ENCODE measurements around the gene CDC42BPB. TPM values are rescaled to one million over a fixed set of nuclear protein-coding genes. Genes with fewer than 3 reads are reported as not detected.
"Not testable (repeated sequence)": the region's sequence is repeated elsewhere in the genome, so short reads cannot be mapped to it uniquely, and the experiment has no call there.

The CDC42BPB gene
- total RNA-seq, 2 experiments from 2014 or later, result 0.35 to 0.56 TPM

DNA sequence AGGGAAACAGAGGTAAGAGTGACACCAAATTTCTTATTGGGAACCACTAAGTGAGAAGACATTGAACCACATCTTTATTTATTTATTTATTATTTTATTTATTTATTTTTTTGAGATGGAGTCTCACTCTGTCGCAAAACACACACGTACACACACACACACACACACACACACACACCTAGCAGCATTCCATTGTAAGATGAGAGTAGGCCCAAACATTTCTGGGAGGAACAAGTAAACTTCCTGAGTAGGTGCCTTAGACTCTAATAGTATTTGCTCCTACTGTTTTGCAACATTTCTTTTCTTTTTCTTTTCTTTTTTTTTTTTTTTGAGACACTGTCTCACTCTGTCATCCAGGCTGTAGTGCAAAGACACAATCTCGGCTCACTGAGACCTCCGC lies 7.1 kb upstream of the CDC42BPB start:
- Mint-ChIP-seq H3K4me3 (no peak overlapping the region), H3K4me1 (no peaks in the 10 kb centered on the region), H3K27me3 (peaks cover 35% of the 10 kb centered on the region), H3K9me3 (ENCODE audit: low read depth) (no peaks in the 10 kb centered on the region), H3K36me3 (no peaks in the 10 kb centered on the region), H3K27ac (no peak overlapping the region)
- DNase-seq (no peak), ATAC-seq (no peak)
- CTCF ChIA-PET, result interaction anchor here (0.9 kb wide), 1 partner anchor 41 kb away, joined by 3 read pairs; no protein-coding TSS in a partner anchor

DNA sequence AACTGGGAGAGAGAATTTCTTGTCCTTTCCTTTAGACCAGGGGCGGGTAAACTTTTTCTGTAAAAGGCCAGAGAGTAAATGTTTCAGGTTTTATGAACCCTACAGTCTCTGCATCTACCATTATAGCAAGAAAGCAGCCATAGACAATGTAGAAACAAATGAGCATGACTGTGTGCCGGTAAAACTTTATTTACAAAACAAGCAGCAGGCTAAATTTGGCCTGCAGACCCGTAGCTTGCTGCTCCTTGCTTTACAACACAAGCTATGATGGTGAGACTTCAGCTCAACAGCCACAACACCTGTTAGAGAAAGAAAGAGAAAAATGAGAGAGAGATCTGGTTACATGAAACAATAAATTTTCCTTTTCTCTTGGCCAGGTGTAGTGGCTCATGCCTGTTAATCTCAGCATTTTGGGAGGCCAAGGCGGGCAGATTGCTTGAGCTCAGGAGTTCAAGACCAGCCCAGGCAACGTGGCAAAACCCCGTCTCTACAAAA lies 4.2 kb upstream of the CDC42BPB start:
- H3K27me3 Mint-ChIP-seq, result peaks cover 48% of the 10 kb centered on the region
- ATAC-seq, result no peak
- CTCF ChIA-PET, result interaction anchor here (1.0 kb wide), 1 partner anchor 43 kb away, joined by 3 read pairs; no protein-coding TSS in a partner anchor
- no peaks in the 10 kb centered on the region for H3K9me3 Mint-ChIP-seq (ENCODE audit: low read depth)
- no peak for DNase-seq
- peaks cover 3% of the 10 kb centered on the region for H3K4me1 Mint-ChIP-seq
- no peaks in the 10 kb centered on the region for H3K36me3 Mint-ChIP-seq
- no peak overlapping the region for H3K4me3 Mint-ChIP-seq
- no peak overlapping the region for H3K27ac Mint-ChIP-seq

DNA sequence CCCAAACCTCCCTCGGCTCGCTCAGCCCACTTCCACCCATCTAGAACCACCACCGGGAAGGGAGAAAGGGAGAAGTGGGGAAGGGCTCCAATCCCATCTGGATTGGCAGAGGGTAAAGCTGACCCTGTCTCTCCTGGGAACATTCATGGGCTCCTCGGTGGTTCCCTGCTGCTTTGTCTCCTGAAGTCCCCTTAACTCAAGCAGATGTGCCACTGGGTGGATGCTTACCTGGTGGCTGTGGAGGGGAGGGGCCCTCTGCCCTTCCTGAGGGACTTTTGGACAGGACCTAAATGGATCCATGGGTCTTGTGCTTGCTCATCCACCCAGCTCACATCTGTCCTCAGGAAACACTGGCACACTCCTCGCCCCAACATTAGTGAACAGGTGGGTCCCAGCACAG lies 2.2 kb upstream of the CDC42BPB start:
- ATAC-seq (no peak), DNase-seq (no peak)
- CTCF ChIA-PET, result no interaction called here
- Mint-ChIP-seq H3K4me3 (no peak overlapping the region), H3K36me3 (no peaks in the 10 kb centered on the region), H3K27ac (no peak overlapping the region), H3K4me1 (peaks cover 8% of the 10 kb centered on the region), H3K27me3 (peaks cover 63% of the 10 kb centered on the region), H3K9me3 (ENCODE audit: low read depth) (no peaks in the 10 kb centered on the region)

DNA sequence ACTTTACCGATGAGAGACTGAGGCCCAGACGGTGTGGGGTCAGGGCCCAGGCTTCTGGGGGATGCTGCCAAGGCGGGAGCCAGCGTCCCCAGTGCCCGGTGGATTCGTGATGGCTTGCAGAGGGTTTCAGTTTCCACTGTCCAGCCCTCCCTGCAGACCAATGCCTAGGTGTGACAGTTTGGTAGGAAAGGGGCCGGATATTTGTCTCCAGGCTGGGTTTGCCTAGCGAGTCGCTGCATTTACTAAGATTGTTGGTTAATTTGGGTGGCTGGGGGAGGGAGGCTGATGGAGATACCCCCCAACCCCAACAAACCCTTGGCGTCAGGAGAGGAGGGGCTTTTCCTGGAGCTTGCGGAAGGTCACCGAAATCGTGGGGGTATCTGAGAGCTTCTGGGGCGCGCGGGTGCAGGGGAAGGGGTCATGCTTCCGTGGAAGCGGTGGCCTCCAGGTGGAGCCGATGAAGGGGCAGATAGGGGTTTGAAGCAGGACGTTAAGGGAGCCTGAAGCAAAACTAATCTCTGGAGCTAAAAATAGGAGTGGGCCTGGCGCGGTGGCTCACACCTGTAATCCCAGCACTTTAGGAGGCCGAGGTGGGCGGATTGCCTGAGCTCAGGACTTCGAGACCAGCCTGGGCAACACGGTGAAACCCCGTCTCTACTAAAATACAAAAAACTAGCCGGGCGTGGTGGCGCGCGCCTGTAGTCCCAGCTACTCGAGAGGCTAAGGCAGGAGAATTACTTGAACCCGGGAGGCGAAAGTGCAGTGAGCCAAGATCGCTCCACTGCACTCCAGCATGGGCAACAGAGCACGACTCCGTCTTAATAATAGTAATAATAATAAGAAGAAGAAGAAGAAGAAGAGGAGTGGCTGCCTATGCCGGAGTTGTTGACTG lies 1.1 kb upstream of the CDC42BPB start:
- Mint-ChIP-seq H3K36me3 (no peaks in the 10 kb centered on the region), H3K4me1 (peaks cover 8% of the 10 kb centered on the region), H3K27ac (no peak overlapping the region), H3K4me3 (peak overlapping the region; percentile 14), H3K9me3 (ENCODE audit: low read depth) (no peaks in the 10 kb centered on the region), H3K27me3 (peaks cover 62% of the 10 kb centered on the region)
- CTCF ChIA-PET, result no interaction called here
- no peak for ATAC-seq
- DNase-seq, result no peak

DNA sequence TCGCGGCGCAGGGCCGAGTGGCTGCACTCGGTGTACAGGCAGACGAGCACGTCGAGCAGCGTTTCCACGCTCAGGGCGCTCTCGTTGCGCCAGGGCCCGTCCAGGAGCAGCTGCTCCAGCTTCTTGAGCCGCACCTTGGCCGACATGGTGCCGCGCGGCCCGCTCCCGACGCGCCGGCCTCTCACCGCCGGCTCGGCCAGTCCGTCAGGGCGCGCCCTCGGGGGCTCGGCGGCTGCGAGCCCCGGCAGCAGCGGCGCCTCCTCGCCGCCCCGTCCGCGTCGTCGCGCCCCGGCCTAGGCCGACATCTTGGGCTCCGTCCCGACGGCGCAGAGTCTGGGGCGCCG lies 349 bp downstream of the CDC42BPB start:
- Mint-ChIP-seq H3K36me3 (no peaks in the 10 kb centered on the region), H3K9me3 (ENCODE audit: low read depth) (no peaks in the 10 kb centered on the region), H3K27me3 (peaks cover 61% of the 10 kb centered on the region), H3K27ac (no peak overlapping the region), H3K4me1 (peaks cover 8% of the 10 kb centered on the region), H3K4me3 (no peak overlapping the region)
- CTCF ChIA-PET, result no interaction called here
- ATAC-seq (peak; percentile 20), DNase-seq (no peak)

DNA sequence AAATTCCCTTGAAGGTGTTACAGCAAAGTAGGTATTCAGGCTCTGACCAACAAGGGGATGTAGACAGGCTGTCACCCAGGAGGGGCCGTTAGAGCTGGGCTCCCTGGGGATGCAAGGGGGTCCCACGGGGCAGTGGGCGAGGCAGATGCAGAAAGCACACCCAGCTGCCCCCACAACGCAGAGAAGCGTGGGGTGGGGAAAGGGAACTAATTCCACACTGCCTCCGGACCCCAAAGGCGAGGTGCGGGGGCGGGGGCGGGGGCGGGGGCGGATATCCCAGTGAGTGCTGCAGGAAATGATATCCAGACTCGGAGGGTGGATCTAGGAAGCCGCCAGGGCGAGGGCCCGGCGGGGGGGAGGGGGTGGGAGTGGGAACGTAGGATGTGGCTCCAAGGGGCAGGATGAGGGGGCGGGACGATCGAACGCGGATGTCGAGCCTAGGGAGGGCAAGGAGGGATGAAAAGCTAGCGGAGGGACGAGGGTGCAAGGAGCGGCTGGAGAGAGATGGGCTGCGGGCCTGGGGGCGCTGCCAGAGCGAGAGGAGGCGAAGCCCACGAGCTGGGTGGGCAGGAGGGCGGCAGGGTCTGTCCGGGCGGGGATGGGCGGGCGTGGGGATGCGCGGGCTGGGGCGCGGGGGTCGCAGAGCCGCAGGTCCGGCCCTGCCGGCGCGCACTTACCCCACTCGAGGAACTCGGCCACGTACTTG lies 874 bp downstream of the CDC42BPB start:
- ATAC-seq (no peak), DNase-seq (no peak)
- H3K27me3 Mint-ChIP-seq, result peaks cover 59% of the 10 kb centered on the region
- CTCF ChIA-PET, result no interaction called here
- no peak overlapping the region for H3K4me3 Mint-ChIP-seq
- H3K36me3 Mint-ChIP-seq, result no peaks in the 10 kb centered on the region
- H3K9me3 Mint-ChIP-seq (ENCODE audit: low read depth), result no peaks in the 10 kb centered on the region
- H3K27ac Mint-ChIP-seq, result no peak overlapping the region
- peaks cover 8% of the 10 kb centered on the region for H3K4me1 Mint-ChIP-seq

DNA sequence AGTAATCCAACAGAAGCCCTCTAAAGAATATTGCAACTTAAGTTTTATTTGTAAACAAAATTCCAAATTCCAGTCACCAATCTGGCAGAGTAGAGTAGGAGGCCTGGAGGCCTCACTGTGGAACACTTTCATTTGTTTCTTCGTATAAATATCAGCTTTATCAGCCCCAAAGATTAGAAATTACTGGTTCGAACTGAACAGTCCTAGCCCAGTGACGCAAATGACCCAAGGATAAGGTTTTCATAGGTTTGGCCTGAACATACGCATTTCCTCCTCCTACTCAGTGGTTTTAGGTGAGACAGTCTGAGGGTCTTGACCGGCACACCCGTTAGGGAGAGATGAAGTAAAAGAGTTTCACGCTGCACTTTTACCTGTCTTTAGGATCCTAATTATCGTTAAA lies 1.7 kb downstream of the CDC42BPB start:
- Mint-ChIP-seq H3K4me1 (peaks cover 8% of the 10 kb centered on the region), H3K27ac (no peak overlapping the region), H3K27me3 (peaks cover 61% of the 10 kb centered on the region), H3K9me3 (ENCODE audit: low read depth) (no peaks in the 10 kb centered on the region), H3K4me3 (no peak overlapping the region), H3K36me3 (no peaks in the 10 kb centered on the region)
- DNase-seq (no peak), ATAC-seq (no peak)
- CTCF ChIA-PET, result no interaction called here

DNA sequence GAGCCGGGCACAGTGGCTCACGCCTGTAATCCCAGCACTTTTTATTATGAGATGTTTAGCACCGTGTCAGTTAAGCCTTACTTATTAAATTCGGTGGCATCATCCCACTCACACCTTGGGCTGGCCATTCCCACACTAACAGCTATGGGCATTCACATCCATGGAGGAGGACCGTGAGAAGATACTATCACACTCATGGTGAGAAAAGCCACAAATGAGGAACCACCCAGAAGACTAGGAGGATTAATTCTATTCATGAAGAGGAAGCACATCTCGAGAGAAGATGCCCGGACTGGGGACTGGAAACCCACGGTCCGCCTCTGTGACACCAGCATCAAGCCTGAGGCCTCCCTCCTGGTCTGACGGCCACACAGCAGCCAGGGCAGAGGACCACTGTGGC lies 4.9 kb downstream of the CDC42BPB start:
- CTCF ChIA-PET, result no interaction called here
- no peak for DNase-seq
- H3K27ac Mint-ChIP-seq, result no peak overlapping the region
- H3K9me3 Mint-ChIP-seq (ENCODE audit: low read depth), result no peaks in the 10 kb centered on the region
- peaks cover 44% of the 10 kb centered on the region for H3K27me3 Mint-ChIP-seq
- no peak overlapping the region for H3K4me3 Mint-ChIP-seq
- no peaks in the 10 kb centered on the region for H3K36me3 Mint-ChIP-seq
- ATAC-seq, result no peak
- peaks cover 5% of the 10 kb centered on the region for H3K4me1 Mint-ChIP-seq

DNA sequence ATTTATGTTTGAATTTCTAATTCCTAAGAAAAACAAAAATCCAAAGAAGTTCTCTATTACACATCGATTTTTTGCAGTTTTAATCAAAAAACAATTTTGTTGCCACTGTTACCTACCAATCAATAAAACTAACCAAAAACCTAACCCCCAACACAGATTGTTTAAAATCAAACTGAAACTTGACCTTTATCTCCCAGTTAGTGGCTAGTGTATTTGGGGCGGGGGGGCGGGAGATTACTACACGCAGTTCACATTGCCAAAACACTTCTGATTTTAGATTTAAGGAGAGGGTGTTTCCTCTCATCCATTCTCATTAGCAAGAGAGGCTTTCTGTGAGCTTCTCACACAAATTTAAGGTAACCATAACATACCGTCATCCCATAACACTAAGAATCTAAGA lies 6.4 kb downstream of the CDC42BPB start:
- Mint-ChIP-seq H3K36me3 (no peaks in the 10 kb centered on the region), H3K4me1 (peaks cover 4% of the 10 kb centered on the region), H3K27ac (no peak overlapping the region), H3K9me3 (ENCODE audit: low read depth) (no peaks in the 10 kb centered on the region), H3K4me3 (no peak overlapping the region), H3K27me3 (peaks cover 39% of the 10 kb centered on the region)
- DNase-seq (no peak), ATAC-seq (no peak)
- CTCF ChIA-PET, result no interaction called here

DNA sequence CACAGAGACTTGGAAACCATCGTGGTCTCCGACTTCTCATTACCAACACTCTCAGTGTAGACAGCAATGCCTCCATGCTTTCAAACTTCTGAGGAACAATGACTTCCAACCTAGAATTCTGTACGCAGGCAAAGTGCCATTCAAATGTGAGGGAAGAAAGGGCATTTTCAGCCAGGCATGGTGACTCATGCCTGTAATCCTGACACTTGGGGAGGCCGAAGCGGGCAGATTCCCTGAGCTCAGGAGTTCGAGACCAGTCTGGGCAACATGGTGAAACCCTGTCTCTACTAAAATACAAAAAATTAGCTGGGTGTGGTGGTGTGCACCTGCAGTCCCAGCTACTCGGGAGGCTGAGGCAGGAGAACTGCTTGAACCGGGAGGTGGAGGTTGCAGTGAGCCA lies 9.9 kb downstream of the CDC42BPB start:
- not testable (repeated sequence) for H3K36me3 Mint-ChIP-seq; H3K4me1 Mint-ChIP-seq; ATAC-seq; H3K9me3 Mint-ChIP-seq (ENCODE audit: low read depth); DNase-seq; H3K27ac Mint-ChIP-seq; H3K4me3 Mint-ChIP-seq
- peaks cover 37% of the 10 kb centered on the region for H3K27me3 Mint-ChIP-seq
- CTCF ChIA-PET, result interaction anchor here (1.2 kb wide), 1 partner anchor 57 kb away, joined by 4 read pairs; no protein-coding TSS in a partner anchor

DNA sequence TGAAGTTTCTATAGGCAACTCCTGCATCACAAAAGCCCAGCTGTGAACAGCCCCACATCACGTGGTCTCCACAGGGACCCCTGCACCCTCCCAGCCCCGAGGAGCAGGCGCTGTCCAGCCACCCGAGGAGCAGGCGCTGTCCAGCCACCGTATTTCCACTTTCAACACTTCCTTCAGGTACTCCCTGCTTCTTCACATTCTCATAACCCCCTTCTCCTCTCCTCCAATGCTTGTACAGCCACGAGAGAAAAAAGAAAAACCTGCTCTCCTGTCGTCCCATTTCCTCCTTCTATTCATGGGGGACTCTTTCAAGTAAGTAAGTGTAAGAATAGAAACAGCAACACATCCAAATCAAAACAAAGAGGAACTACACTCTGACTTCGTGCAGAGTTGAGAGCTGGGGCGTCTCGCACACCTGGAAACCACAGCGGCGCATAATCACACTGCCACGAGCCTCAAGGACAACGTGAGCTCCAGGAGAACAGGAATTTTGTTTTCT lies 11.9 kb downstream of the CDC42BPB start:
- H3K4me3 Mint-ChIP-seq, result no peak overlapping the region
- no peak overlapping the region for H3K27ac Mint-ChIP-seq

DNA sequence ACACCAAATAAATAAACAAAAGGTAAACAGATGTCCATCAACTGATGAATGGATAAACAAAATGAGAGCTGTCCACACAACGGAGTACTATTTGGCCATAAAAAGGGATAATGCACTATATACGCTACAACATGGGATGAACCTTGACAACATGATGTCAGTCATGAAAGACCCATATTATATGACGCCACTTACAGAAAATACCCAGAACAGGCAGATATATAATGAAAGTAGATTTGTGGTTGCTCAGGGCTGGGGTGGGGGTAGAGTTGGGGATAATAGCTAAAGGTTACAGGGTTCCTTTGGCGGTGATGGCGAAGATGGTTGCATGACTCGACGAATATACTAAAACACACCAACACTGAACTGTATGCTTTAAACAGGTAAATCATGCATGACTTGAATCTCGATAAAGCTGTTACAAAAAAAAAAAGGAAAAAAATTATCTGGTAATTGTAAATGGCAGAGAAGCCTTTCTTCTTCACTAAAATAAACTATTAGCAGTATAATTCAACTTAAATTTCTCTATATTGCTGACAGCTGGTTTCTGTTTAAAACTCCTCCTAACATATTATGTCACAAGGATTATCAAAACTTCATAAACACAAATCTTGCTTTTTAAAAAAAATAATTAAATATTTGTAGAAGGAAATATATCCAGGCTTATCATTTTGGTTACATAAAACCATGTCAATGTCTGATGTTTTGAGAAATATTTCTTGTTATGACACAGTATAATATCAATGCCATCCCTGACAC lies 13.9 kb downstream of the CDC42BPB start:
- peaks cover 5% of the 10 kb centered on the region for H3K4me1 Mint-ChIP-seq
- H3K27me3 Mint-ChIP-seq, result peaks cover 36% of the 10 kb centered on the region
- DNase-seq (no peak), ATAC-seq (no peak)
- no peaks in the 10 kb centered on the region for H3K9me3 Mint-ChIP-seq (ENCODE audit: low read depth)
- no peaks in the 10 kb centered on the region for H3K36me3 Mint-ChIP-seq
- CTCF ChIA-PET, result interaction anchor here (0.7 to 1.2 kb wide), 2 partner anchors 61 to 454 kb away, joined by 3 to 4 read pairs; no protein-coding TSS in a partner anchor
- H3K27ac Mint-ChIP-seq, result no peak overlapping the region
- H3K4me3 Mint-ChIP-seq, result no peak overlapping the region

More for the DNA sequence above, 11.9 kb downstream of the CDC42BPB start:
- CTCF ChIA-PET, result interaction anchor here (0.5 kb wide), 1 partner anchor 244 kb away, joined by 3 read pairs; no protein-coding TSS in a partner anchor
- no peak for DNase-seq
- H3K27me3 Mint-ChIP-seq, result peaks cover 33% of the 10 kb centered on the region
- H3K9me3 Mint-ChIP-seq (ENCODE audit: low read depth), result no peaks in the 10 kb centered on the region
- no peak for ATAC-seq
- H3K4me1 Mint-ChIP-seq, result peaks cover 5% of the 10 kb centered on the region
- H3K36me3 Mint-ChIP-seq, result no peaks in the 10 kb centered on the region

DNA sequence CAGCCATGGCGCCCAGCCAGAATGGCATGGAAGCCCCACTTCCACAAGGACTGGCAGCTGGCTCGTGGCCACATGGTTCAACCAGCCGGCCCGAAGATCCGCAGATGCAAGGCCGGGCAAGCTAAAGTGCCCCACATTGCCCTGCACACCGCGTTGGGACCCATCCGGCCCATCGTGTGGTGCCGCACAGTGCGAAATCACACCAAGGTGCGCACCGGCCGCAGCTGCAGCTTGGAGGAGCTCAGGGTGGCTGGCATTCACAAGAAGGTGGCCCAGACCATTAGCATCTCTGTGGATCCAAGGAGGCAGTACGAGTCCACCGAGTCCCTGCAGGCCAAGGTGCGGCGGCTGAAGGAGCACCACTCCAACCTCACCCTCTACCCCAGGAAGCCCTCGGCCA lies 15.9 kb downstream of the CDC42BPB start:
- Mint-ChIP-seq H3K4me3 (no peak overlapping the region), H3K27me3 (peaks cover 33% of the 10 kb centered on the region), H3K9me3 (ENCODE audit: low read depth) (no peaks in the 10 kb centered on the region), H3K27ac (no peak overlapping the region), H3K36me3 (no peaks in the 10 kb centered on the region), H3K4me1 (peaks cover 5% of the 10 kb centered on the region)
- no peak for DNase-seq
- no peak for ATAC-seq
- CTCF ChIA-PET, result interaction anchor here (0.9 kb wide), 1 partner anchor 9 kb away, joined by 3 read pairs; no protein-coding TSS in a partner anchor

All from activated CD8-positive, alpha-beta memory T cell treated with anti-CD3 and anti-CD28 coated beads, Interleukin-2, amount 10 ng/mL, durations not matched to agents 7 days and 5 days (primary cell).